ENCODE measurements around the gene DAB2. TPM values are rescaled to one million over a fixed set of nuclear protein-coding genes. Genes with fewer than 3 reads are reported as not detected.

Gene DAB2
- total and polyA plus RNA-seq, 2 donors from 2014 or later, result 138 to 199 TPM

DNA sequence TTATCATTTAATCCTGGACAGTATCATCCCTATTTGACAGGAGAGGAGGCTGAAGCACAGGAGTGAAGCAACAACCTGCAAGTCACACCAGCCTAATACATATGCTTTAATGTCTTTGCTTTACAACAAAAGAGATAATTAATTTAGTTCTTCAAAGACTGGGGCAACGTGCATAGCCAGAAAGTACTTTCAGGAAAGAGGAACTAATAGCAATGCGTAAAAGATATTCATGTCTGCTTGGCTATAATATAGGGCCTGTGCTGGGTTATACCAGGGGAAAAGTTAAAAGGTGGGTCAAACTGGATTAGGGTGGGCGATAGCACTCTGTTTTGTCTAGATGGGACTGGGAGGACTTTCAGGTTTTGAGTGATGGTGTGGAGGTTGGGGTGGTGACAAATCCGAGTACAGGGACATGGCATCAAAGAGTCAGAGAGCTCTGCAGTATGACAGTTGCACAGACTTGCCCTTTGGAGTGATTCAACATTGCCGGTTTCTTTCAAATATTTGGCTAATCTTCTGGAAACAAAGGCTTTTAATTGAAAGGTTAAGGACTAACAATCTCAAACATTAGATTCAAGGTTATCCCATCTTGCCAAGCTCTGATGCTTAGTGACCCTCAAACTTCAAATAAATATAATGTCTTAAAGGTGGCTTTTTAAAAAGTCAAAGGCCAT is 11.9 kb downstream of the DAB2 start:
- no peak for FAIRE-seq
- TF ChIP-seq, protein P1, sequence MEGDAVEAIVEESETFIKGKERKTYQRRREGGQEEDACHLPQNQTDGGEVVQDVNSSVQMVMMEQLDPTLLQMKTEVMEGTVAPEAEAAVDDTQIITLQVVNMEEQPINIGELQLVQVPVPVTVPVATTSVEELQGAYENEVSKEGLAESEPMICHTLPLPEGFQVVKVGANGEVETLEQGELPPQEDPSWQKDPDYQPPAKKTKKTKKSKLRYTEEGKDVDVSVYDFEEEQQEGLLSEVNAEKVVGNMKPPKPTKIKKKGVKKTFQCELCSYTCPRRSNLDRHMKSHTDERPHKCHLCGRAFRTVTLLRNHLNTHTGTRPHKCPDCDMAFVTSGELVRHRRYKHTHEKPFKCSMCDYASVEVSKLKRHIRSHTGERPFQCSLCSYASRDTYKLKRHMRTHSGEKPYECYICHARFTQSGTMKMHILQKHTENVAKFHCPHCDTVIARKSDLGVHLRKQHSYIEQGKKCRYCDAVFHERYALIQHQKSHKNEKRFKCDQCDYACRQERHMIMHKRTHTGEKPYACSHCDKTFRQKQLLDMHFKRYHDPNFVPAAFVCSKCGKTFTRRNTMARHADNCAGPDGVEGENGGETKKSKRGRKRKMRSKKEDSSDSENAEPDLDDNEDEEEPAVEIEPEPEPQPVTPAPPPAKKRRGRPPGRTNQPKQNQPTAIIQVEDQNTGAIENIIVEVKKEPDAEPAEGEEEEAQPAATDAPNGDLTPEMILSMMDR (IDR thresholded peaks at IDR 0.05; ENCODE audit: borderline replicate concordance, extremely low read depth, insufficient read depth), result no peak
- H3K27ac ChIP-seq (ENCODE audit: low read depth in 2 of 2, low read length in 2 of 2), result no peak overlapping the region
- H3K9ac ChIP-seq (ENCODE audit: low read length in 3 of 3), result no peak overlapping the region
- DNase-seq, result no peak
- H3K27me3 ChIP-seq (ENCODE audit: control insufficient read depth, insufficient read depth, low read length), result no peaks in the 10 kb centered on the region
- peaks cover 0 to 42% (median 11%) of the 10 kb centered on the region in 3 donors for H3K4me1 ChIP-seq (ENCODE audit: control insufficient read depth in 2 of 3, insufficient read depth in 2 of 3, low read depth in 1 of 3, low read length in 3 of 3)
- no peak overlapping the region for H3K4me3 ChIP-seq (ENCODE audit: low read length in 3 of 3)
- H3K36me3 ChIP-seq (ENCODE audit: control insufficient read depth in 2 of 3, insufficient read depth in 3 of 3, low read length in 3 of 3), result peaks cover 0 to 11% (median 6%) of the 10 kb centered on the region in 3 donors
- no peaks in the 10 kb centered on the region for H3K9me3 ChIP-seq (ENCODE audit: control insufficient read depth in 2 of 3, insufficient read depth in 1 of 3, low read length in 3 of 3)
- intact Hi-C loops (cut with DNase I), result no loop called here

- Histone ChIP-seq H3K9me3 (ENCODE audit: control insufficient read depth in 2 of 3, insufficient read depth in 1 of 3, low read length in 3 of 3) (no peaks in the 10 kb centered on the region), H3K4me3 (ENCODE audit: low read length in 3 of 3) (no peak overlapping the region), H3K9ac (ENCODE audit: low read length in 3 of 3) (no peak overlapping the region), H3K4me1 (ENCODE audit: control insufficient read depth in 2 of 3, insufficient read depth in 2 of 3, low read depth in 1 of 3, low read length in 3 of 3) (peaks cover 0 to 36% (median 11%) of the 10 kb centered on the region in 3 donors), H3K27ac (ENCODE audit: low read depth in 2 of 2, low read length in 2 of 2) (no peak overlapping the region), H3K36me3 (ENCODE audit: control insufficient read depth in 2 of 3, insufficient read depth in 3 of 3, low read length in 3 of 3) (peaks cover 0 to 5% (median 4%) of the 10 kb centered on the region in 3 donors), H3K27me3 (ENCODE audit: control insufficient read depth, insufficient read depth, low read length) (no peaks in the 10 kb centered on the region)
- no peak for FAIRE-seq
- intact Hi-C loops (cut with DNase I), result no loop called here
- TF ChIP-seq, protein P1 (IDR thresholded peaks at IDR 0.05; ENCODE audit: borderline replicate concordance, extremely low read depth, insufficient read depth), result no peak
- DNase-seq, result no peak
These were observed 12.8 kb downstream of the DAB2 start for GRCh38 chr5:39411985-39412384.

DNA sequence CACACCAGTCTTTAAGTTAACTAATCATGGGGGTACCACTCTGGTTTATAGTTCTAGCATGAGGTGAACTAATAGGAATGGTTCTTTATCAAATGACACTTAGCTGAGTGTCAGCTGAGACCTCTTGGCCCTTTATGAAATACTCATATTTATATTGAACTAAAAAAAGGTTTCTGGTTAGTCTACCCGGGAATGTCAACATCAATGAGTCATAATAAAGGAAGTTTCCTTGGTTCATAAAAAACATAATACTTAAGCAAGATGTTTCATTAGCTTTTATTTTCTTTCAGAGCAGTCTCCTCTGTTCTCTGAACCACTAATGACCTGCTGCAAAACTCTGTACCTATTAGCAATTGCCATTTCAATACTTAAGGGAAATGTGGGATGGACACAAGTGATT is 13.7 kb downstream of the DAB2 start:
- Histone ChIP-seq H3K27ac (ENCODE audit: low read depth in 2 of 2, low read length in 2 of 2) (peak overlapping the region in 1 of 2 donors; percentile 19), H3K4me1 (ENCODE audit: control insufficient read depth in 2 of 3, insufficient read depth in 2 of 3, low read depth in 1 of 3, low read length in 3 of 3) (peaks cover 0 to 40% (median 14%) of the 10 kb centered on the region in 3 donors), H3K9me3 (ENCODE audit: control insufficient read depth in 2 of 3, insufficient read depth in 1 of 3, low read length in 3 of 3) (no peaks in the 10 kb centered on the region), H3K27me3 (ENCODE audit: control insufficient read depth, insufficient read depth, low read length) (no peaks in the 10 kb centered on the region), H3K36me3 (ENCODE audit: control insufficient read depth in 2 of 3, insufficient read depth in 3 of 3, low read length in 3 of 3) (peaks cover 0 to 5% (median 2%) of the 10 kb centered on the region in 3 donors), H3K4me3 (ENCODE audit: low read length in 3 of 3) (peak overlapping the region in 1 of 3 donors; percentile 22), H3K9ac (ENCODE audit: low read length in 3 of 3) (no peak overlapping the region)
- DNase-seq (no peak), FAIRE-seq (peak; percentile 45)
- intact Hi-C loops (cut with DNase I), result no loop called here
- TF ChIP-seq, protein P1 (IDR thresholded peaks at IDR 0.05; ENCODE audit: borderline replicate concordance, extremely low read depth, insufficient read depth), result no peak

All from kidney (tissue), 14 donors.